Liver (tissue), 9 donors: ENCODE results near the gene MIER3. TPM values are rescaled to one million over a fixed set of nuclear protein-coding genes. Genes with fewer than 3 reads are reported as not detected.

ENCODE experiments used
- DNase-seq: peaks from one replicate; pipeline ENCODE4 v3.0.0-alpha.2; 2017; ENCODE audit warnings: low spot score
- H3K27ac ChIP-seq, 2 donors: one replicate each; pipeline ENCODE4 v1.7.0; 2013; ENCODE audit warnings: inconsistent platforms in 2 of 2, low read length in 2 of 2, control low read depth in 1 of 2, low read depth in 1 of 2, mild to moderate bottlenecking in 1 of 2
- H3K27me3 ChIP-seq, 4 donors: one replicate each; pipeline versions ENCODE4 v1.6.1 to v1.7.0; 2013; ENCODE audit warnings: low read length in 3 of 4, inconsistent platforms in 1 of 4, mild to moderate bottlenecking in 1 of 4, moderate library complexity in 1 of 4; ENCODE audit not compliant: control insufficient read depth in 4 of 4, insufficient read depth in 4 of 4
- H3K36me3 ChIP-seq, 4 donors: one replicate each; pipeline versions ENCODE4 v1.6.1 to v1.7.0; 2013; ENCODE audit warnings: low read length in 3 of 4, mild to moderate bottlenecking in 3 of 4, low read depth in 1 of 4, moderate library complexity in 1 of 4; ENCODE audit not compliant: control insufficient read depth in 4 of 4, insufficient read depth in 3 of 4
- H3K4me1 ChIP-seq, 4 donors: one replicate each; pipeline versions ENCODE4 v1.6.1 to v1.7.0; 2013; ENCODE audit warnings: low read length in 3 of 4, mild to moderate bottlenecking in 3 of 4, moderate library complexity in 1 of 4; ENCODE audit not compliant: control insufficient read depth in 4 of 4, insufficient read depth in 4 of 4
- H3K4me3 ChIP-seq, 3 donors: one replicate each; pipeline versions ENCODE4 v1.6.1 to v1.7.0; 2013; ENCODE audit warnings: low read length in 3 of 3, control low read depth in 1 of 3, low read depth in 1 of 3, mild to moderate bottlenecking in 1 of 3
- H3K9ac ChIP-seq, 2 donors: one replicate each; pipeline ENCODE4 v1.7.0; 2013; ENCODE audit warnings: low read length in 2 of 2, mild to moderate bottlenecking in 2 of 2, moderate library complexity in 2 of 2, control low read depth in 1 of 2, low read depth in 1 of 2
- H3K9me3 ChIP-seq, 4 donors: one replicate each; pipeline versions ENCODE4 v1.6.1 to v1.7.0; 2013; ENCODE audit warnings: low read length in 3 of 4; ENCODE audit not compliant: control insufficient read depth in 4 of 4
- FOXA1 ChIP-seq: IDR thresholded peaks from 2 replicates; pipeline ENCODE4 v1.6.1; 2016; ENCODE audit warnings: antibody characterized with exemption
- GABPA ChIP-seq, 2 donors: IDR thresholded peaks in 1 of 2; conservative IDR thresholded peaks in 1 of 2; 2 replicates each; pipeline ENCODE4 v1.6.1; 2016; ENCODE audit warnings: antibody characterized with exemption in 2 of 2, mild to moderate bottlenecking in 1 of 2, moderate library complexity in 1 of 2
- HNF4A ChIP-seq, 2 donors: conservative IDR thresholded peaks; 2 replicates each; pipeline ENCODE4 v1.6.1; 2016; ENCODE audit warnings: antibody characterized with exemption in 2 of 2, mild to moderate bottlenecking in 2 of 2
- HNF4G ChIP-seq: IDR thresholded peaks from 2 replicates; pipeline ENCODE4 v1.6.1; 2016; ENCODE audit warnings: antibody characterized with exemption
- JUND ChIP-seq, 2 donors: IDR thresholded peaks; 2 replicates each; pipeline ENCODE4 v1.6.1; 2016; ENCODE audit warnings: antibody characterized with exemption in 2 of 2
- NR2F2 ChIP-seq: IDR thresholded peaks from 2 replicates; pipeline ENCODE4 v1.6.1; 2016; ENCODE audit warnings: antibody characterized with exemption
- RAD21 ChIP-seq, 2 donors: IDR thresholded peaks; 2 replicates each; pipeline ENCODE4 v1.6.1; 2016; ENCODE audit warnings: antibody characterized with exemption in 2 of 2, mild to moderate bottlenecking in 2 of 2
- TAF1 ChIP-seq: conservative IDR thresholded peaks from 2 replicates; pipeline ENCODE4 v1.6.1; 2016; ENCODE audit warnings: antibody characterized with exemption, mild to moderate bottlenecking
- YY1 ChIP-seq: IDR thresholded peaks from 2 replicates; pipeline ENCODE4 v1.6.1; 2016; ENCODE audit warnings: antibody characterized with exemption, mild to moderate bottlenecking
- WGBS: extraction: QIAGEN DNeasy Blood & Tissue Kit; methylation state at CpG from one replicate; pipeline ENCODE4 v1.1.7; 2013; 5-methylcytosine and 5-hydroxymethylcytosine counted together
- polyA plus RNA-seq, 2 donors: library from polyadenylated mRNA; stranded (reverse) in 1 of 2; unstranded in 1 of 2; fragments of 200-250 nt in 1 of 2; fragments of >200 nt in 1 of 2; fragmentation: Nextera tagmentation in 1 of 2; extraction: Ambion mirVana in 1 of 2; gene quantifications; one replicate each; pipeline versions ENCODE4 v1.2.1 to v1.2.3, GENCODE V29; 2013 to 2015
- total RNA-seq, 2 donors: library from RNA; depleted of rRNA; stranded (reverse); fragments of >200 nt; gene quantifications; one replicate each; pipeline ENCODE4 v1.2.3, GENCODE V29; 2014
- TF ChIP-seq, protein P1 (sequence below): fragments of 150-350 bp; IDR thresholded peaks from 2 replicates; pipeline ENCODE4 v1.5.1; 2017; ENCODE audit warnings: improper control_type of control experiment, low read depth, low read length; ENCODE audit not compliant: missing input control
- TF ChIP-seq, protein P2 (sequence below): IDR thresholded peaks from 2 replicates; pipeline ENCODE4 v1.6.1; 2016; ENCODE audit warnings: antibody characterized with exemption
- TF ChIP-seq, protein P3 (sequence below): IDR thresholded peaks from 2 replicates; pipeline ENCODE4 v1.6.1; 2016; ENCODE audit warnings: antibody characterized with exemption, mild to moderate bottlenecking
- TF ChIP-seq, protein P4 (sequence below): IDR thresholded peaks from 2 replicates; pipeline ENCODE4 v1.6.1; 2016; ENCODE audit warnings: antibody characterized with exemption
- TF ChIP-seq, protein P5 (sequence below): IDR thresholded peaks from 2 replicates; pipeline ENCODE4 v1.6.1; 2016; ENCODE audit warnings: antibody characterized with exemption
- donor health status: healthy.
- donor health status: healthy.
- donor health status: healthy.
- donor health status: healthy.
- donor health status: healthy.

MIER3 gene
- total and polyA plus RNA-seq, 4 donors: 4.1 to 15.5 (median 8.1) TPM

DNA sequence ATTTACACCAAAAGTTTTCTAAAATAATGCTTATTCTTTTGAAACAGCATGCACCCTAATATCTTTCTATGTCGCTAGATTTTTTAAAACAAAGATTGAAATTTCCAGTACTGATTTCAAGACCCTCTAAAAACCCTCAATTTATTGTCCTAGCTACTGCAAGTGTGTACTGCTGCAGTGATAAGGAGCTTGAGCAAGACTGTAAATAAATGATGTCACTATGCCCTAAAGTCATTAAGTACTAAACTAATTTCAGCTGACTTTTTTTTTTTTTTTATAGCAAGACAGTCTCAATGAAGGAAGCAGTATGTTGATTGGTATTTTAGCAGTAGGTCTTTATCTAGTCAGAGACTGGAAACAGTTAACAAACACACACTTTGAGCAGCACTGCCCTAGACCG, 12.2 kb upstream of the MIER3 start:
- no peaks in the 10 kb centered on the region for H3K4me1 ChIP-seq
- DNase-seq: no peak
- TF ChIP-seq FOXA1 (no peak), NR2F2 (no peak), JUND (IDR thresholded peaks at IDR 0.05) (peak in 1 of 2 donors; percentile 21), GABPA (IDR thresholded peaks at IDR 0.05 in 1 of 2, conservative IDR thresholded peaks at IDR 0.05 in 1 of 2) (no peak)
- TF ChIP-seq, protein P1, sequence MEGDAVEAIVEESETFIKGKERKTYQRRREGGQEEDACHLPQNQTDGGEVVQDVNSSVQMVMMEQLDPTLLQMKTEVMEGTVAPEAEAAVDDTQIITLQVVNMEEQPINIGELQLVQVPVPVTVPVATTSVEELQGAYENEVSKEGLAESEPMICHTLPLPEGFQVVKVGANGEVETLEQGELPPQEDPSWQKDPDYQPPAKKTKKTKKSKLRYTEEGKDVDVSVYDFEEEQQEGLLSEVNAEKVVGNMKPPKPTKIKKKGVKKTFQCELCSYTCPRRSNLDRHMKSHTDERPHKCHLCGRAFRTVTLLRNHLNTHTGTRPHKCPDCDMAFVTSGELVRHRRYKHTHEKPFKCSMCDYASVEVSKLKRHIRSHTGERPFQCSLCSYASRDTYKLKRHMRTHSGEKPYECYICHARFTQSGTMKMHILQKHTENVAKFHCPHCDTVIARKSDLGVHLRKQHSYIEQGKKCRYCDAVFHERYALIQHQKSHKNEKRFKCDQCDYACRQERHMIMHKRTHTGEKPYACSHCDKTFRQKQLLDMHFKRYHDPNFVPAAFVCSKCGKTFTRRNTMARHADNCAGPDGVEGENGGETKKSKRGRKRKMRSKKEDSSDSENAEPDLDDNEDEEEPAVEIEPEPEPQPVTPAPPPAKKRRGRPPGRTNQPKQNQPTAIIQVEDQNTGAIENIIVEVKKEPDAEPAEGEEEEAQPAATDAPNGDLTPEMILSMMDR: no peak
- TF ChIP-seq, protein P2, sequence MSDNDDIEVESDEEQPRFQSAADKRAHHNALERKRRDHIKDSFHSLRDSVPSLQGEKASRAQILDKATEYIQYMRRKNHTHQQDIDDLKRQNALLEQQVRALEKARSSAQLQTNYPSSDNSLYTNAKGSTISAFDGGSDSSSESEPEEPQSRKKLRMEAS: no peak
- H3K9me3 ChIP-seq: no peaks in the 10 kb centered on the region
- 64% methylated on average over 2 of the region's 2 CpGs for WGBS
- H3K36me3 ChIP-seq: no peaks in the 10 kb centered on the region
- no peak overlapping the region for H3K27ac ChIP-seq
- H3K4me3 ChIP-seq: no peak overlapping the region
- H3K27me3 ChIP-seq: no peaks in the 10 kb centered on the region
- H3K9ac ChIP-seq: no peak overlapping the region

DNA sequence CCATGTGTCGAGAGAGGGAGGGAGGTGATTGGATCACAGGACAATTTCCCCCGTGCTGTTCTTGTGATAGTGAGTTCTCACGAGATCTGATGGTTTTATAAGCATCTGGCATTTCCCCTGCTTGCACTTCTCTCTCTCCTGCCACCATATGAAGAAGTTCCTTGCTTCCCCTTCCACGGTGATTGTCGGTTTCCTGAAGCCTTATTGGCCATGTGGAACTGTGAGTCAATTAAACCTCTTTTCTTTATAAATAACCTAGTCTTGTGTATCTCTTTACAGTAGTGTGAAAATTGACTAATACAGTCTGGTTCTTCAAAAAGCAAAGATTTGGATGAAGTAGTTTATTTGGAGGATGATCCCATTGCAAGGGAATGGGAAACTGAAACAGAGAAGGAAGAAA, 11.3 kb upstream of the MIER3 start:
- 72% methylated on average over 5 of the region's 5 CpGs for WGBS
- Histone ChIP-seq H3K9me3 (no peaks in the 10 kb centered on the region), H3K4me3 (no peak overlapping the region), H3K27me3 (no peaks in the 10 kb centered on the region), H3K9ac (no peak overlapping the region), H3K27ac (no peak overlapping the region), H3K4me1 (no peaks in the 10 kb centered on the region), H3K36me3 (no peaks in the 10 kb centered on the region)
- no peak for DNase-seq
- TF ChIP-seq, protein P3, sequence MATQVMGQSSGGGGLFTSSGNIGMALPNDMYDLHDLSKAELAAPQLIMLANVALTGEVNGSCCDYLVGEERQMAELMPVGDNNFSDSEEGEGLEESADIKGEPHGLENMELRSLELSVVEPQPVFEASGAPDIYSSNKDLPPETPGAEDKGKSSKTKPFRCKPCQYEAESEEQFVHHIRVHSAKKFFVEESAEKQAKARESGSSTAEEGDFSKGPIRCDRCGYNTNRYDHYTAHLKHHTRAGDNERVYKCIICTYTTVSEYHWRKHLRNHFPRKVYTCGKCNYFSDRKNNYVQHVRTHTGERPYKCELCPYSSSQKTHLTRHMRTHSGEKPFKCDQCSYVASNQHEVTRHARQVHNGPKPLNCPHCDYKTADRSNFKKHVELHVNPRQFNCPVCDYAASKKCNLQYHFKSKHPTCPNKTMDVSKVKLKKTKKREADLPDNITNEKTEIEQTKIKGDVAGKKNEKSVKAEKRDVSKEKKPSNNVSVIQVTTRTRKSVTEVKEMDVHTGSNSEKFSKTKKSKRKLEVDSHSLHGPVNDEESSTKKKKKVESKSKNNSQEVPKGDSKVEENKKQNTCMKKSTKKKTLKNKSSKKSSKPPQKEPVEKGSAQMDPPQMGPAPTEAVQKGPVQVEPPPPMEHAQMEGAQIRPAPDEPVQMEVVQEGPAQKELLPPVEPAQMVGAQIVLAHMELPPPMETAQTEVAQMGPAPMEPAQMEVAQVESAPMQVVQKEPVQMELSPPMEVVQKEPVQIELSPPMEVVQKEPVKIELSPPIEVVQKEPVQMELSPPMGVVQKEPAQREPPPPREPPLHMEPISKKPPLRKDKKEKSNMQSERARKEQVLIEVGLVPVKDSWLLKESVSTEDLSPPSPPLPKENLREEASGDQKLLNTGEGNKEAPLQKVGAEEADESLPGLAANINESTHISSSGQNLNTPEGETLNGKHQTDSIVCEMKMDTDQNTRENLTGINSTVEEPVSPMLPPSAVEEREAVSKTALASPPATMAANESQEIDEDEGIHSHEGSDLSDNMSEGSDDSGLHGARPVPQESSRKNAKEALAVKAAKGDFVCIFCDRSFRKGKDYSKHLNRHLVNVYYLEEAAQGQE: no peak
- TF ChIP-seq, protein P1: no peak
- TF ChIP-seq RAD21 (IDR thresholded peaks at IDR 0.05): no peak
- TF ChIP-seq TAF1: no peak
- TF ChIP-seq, protein P2: no peak
- no peak for TF ChIP-seq YY1
- no peak for TF ChIP-seq HNF4G
- no peak for TF ChIP-seq JUND (IDR thresholded peaks at IDR 0.05)
- TF ChIP-seq, protein P4, sequence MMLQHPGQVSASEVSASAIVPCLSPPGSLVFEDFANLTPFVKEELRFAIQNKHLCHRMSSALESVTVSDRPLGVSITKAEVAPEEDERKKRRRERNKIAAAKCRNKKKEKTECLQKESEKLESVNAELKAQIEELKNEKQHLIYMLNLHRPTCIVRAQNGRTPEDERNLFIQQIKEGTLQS: no peak
- TF ChIP-seq FOXA1: no peak
- TF ChIP-seq HNF4A (conservative IDR thresholded peaks at IDR 0.05): no peak
- TF ChIP-seq, protein P5, sequence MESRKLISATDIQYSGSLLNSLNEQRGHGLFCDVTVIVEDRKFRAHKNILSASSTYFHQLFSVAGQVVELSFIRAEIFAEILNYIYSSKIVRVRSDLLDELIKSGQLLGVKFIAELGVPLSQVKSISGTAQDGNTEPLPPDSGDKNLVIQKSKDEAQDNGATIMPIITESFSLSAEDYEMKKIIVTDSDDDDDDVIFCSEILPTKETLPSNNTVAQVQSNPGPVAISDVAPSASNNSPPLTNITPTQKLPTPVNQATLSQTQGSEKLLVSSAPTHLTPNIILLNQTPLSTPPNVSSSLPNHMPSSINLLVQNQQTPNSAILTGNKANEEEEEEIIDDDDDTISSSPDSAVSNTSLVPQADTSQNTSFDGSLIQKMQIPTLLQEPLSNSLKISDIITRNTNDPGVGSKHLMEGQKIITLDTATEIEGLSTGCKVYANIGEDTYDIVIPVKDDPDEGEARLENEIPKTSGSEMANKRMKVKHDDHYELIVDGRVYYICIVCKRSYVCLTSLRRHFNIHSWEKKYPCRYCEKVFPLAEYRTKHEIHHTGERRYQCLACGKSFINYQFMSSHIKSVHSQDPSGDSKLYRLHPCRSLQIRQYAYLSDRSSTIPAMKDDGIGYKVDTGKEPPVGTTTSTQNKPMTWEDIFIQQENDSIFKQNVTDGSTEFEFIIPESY: no peak
